HL-60 (cell line): ENCODE data around the gene NRP1.

Experiments
- DNase-seq, 2 experiments: peaks; one replicate each; pipeline ENCODE4 v3.0.0-alpha.2; 2010 to 2020; ENCODE audit warnings: low read depth in 1 of 2, low spot score in 1 of 2
- H3K27ac ChIP-seq: fragments of 250-450 bp; sonication (Bioruptor Pico); replicated peaks from 2 replicates; pipeline ENCODE4 v1.5.1; 2020; ENCODE audit warnings: mild to moderate bottlenecking, moderate library complexity
- H3K27me3 ChIP-seq: fragments of 250-450 bp; sonication (Bioruptor Pico); 2 replicates; pipeline ENCODE4 v1.5.1; 2021; ENCODE audit warnings: mild to moderate bottlenecking, moderate library complexity; ENCODE audit not compliant: insufficient read depth, poor library complexity, severe bottlenecking
- H3K4me3 ChIP-seq: replicated peaks from 2 replicates; pipeline ENCODE4 v1.5.1; 2011; ENCODE audit warnings: mild to moderate bottlenecking, control low read depth, low read length; ENCODE audit not compliant: insufficient read depth
- GABPA ChIP-seq: IDR thresholded peaks from 2 replicates; pipeline ENCODE4 v1.6.1; 2012; ENCODE audit warnings: low read depth
- POLR2AphosphoS5 ChIP-seq: IDR thresholded peaks from 2 replicates; pipeline ENCODE4 v1.6.1; 2012; ENCODE audit warnings: low read depth
- SPI1 ChIP-seq: IDR thresholded peaks from 2 replicates; pipeline ENCODE4 v1.6.1; 2012; ENCODE audit warnings: low read depth, mild to moderate bottlenecking, borderline replicate concordance
- TF ChIP-seq, protein P1 (sequence below): IDR thresholded peaks from 2 replicates; pipeline ENCODE4 v1.6.1; 2012; ENCODE audit warnings: low read depth; ENCODE audit not compliant: insufficient replicate concordance
- TF ChIP-seq, protein P2 (sequence below): IDR thresholded peaks from one replicate; pipeline ENCODE4 v1.5.1; 2011; ENCODE audit warnings: low read length, control low read depth, inconsistent platforms; ENCODE audit not compliant: insufficient read depth

NRP1 gene

DNA sequence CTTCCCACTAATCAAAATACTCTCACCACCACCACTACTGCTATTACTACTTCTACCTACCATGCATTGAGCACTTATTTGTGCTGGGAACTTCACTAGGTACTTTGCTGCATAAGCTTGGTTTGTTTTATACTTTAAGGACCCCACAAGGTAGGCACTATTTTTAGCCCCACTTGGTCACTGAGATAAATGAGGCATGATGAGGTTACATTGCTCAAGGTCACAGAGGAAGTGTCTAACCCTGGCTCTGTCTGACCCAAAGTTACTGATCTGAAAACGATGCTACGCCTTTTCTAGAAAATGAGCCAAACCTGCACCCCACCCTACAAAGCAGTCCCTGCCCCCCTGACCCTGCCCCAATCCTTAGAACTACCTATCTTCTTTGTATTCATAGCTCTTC lies 35.6 kb downstream of the NRP1 start:
- TF ChIP-seq, protein P1, sequence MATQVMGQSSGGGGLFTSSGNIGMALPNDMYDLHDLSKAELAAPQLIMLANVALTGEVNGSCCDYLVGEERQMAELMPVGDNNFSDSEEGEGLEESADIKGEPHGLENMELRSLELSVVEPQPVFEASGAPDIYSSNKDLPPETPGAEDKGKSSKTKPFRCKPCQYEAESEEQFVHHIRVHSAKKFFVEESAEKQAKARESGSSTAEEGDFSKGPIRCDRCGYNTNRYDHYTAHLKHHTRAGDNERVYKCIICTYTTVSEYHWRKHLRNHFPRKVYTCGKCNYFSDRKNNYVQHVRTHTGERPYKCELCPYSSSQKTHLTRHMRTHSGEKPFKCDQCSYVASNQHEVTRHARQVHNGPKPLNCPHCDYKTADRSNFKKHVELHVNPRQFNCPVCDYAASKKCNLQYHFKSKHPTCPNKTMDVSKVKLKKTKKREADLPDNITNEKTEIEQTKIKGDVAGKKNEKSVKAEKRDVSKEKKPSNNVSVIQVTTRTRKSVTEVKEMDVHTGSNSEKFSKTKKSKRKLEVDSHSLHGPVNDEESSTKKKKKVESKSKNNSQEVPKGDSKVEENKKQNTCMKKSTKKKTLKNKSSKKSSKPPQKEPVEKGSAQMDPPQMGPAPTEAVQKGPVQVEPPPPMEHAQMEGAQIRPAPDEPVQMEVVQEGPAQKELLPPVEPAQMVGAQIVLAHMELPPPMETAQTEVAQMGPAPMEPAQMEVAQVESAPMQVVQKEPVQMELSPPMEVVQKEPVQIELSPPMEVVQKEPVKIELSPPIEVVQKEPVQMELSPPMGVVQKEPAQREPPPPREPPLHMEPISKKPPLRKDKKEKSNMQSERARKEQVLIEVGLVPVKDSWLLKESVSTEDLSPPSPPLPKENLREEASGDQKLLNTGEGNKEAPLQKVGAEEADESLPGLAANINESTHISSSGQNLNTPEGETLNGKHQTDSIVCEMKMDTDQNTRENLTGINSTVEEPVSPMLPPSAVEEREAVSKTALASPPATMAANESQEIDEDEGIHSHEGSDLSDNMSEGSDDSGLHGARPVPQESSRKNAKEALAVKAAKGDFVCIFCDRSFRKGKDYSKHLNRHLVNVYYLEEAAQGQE = no peak
- TF ChIP-seq, protein P2, sequence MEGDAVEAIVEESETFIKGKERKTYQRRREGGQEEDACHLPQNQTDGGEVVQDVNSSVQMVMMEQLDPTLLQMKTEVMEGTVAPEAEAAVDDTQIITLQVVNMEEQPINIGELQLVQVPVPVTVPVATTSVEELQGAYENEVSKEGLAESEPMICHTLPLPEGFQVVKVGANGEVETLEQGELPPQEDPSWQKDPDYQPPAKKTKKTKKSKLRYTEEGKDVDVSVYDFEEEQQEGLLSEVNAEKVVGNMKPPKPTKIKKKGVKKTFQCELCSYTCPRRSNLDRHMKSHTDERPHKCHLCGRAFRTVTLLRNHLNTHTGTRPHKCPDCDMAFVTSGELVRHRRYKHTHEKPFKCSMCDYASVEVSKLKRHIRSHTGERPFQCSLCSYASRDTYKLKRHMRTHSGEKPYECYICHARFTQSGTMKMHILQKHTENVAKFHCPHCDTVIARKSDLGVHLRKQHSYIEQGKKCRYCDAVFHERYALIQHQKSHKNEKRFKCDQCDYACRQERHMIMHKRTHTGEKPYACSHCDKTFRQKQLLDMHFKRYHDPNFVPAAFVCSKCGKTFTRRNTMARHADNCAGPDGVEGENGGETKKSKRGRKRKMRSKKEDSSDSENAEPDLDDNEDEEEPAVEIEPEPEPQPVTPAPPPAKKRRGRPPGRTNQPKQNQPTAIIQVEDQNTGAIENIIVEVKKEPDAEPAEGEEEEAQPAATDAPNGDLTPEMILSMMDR = no peak
- TF ChIP-seq SPI1 (no peak), POLR2AphosphoS5 (no peak), GABPA (no peak)
- Histone ChIP-seq H3K27me3 (no peaks in the 10 kb centered on the region), H3K27ac (no peak overlapping the region), H3K4me3 (no peak overlapping the region)
- no peak for DNase-seq

DNA sequence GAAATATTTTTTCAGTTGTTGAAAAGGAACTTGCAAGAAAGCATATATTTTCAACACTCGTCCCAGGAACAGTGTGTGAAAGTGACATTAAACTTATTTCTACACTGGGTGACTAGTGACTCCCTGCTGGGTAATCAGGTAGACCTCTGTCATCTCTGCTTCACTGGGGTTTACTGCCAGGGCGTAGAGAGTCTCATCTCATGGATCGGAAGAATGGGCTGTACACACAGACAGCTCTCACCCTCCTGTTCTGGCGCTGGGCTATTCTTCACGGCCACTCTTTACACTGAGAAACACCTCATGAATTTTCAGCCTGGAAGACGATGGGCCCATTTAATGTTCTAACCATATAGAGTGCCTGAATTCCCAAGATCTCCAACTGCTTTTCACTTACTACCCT lies 36.4 kb downstream of the NRP1 start:
- no peak overlapping the region for H3K27ac ChIP-seq
- H3K4me3 ChIP-seq = no peak overlapping the region
- H3K27me3 ChIP-seq = no peaks in the 10 kb centered on the region
- TF ChIP-seq, protein P1 = no peak
- TF ChIP-seq POLR2AphosphoS5 (no peak), SPI1 (no peak), GABPA (no peak)
- TF ChIP-seq, protein P2 = no peak
- DNase-seq = no peak

DNA sequence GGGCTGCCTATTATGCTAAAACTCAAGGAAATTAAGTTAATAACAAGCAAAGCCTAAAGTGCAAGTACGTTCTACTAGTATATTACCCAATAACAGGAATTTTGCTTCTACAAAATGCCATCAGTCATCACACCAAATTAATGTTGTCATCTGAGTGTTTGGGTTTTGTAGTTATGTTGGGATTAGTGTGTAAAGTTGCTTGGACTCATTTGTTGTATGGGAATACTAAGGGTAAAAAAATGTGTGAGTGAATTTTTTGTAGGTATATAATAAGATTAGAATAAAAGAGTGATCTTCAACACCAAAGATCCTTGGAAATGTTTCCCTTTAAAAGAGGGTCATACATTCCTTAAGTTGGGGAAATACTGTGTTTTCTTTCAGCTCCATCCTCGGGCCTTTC lies 38.6 kb downstream of the NRP1 start:
- Histone ChIP-seq H3K4me3 (no peak overlapping the region), H3K27ac (no peak overlapping the region), H3K27me3 (no peaks in the 10 kb centered on the region)
- TF ChIP-seq SPI1 (no peak), POLR2AphosphoS5 (no peak), GABPA (no peak)
- TF ChIP-seq, protein P1 = no peak
- TF ChIP-seq, protein P2 = no peak
- no peak for DNase-seq
